Measurements from ENCODE around the gene BRINP2. TPM values are rescaled to one million over a fixed set of nuclear protein-coding genes. Genes with fewer than 3 reads are reported as not detected.

BRINP2 gene
- total and polyA plus RNA-seq, 2 of the 4 experiments (the other 2 are of a cell fraction), result not detected

DNA sequence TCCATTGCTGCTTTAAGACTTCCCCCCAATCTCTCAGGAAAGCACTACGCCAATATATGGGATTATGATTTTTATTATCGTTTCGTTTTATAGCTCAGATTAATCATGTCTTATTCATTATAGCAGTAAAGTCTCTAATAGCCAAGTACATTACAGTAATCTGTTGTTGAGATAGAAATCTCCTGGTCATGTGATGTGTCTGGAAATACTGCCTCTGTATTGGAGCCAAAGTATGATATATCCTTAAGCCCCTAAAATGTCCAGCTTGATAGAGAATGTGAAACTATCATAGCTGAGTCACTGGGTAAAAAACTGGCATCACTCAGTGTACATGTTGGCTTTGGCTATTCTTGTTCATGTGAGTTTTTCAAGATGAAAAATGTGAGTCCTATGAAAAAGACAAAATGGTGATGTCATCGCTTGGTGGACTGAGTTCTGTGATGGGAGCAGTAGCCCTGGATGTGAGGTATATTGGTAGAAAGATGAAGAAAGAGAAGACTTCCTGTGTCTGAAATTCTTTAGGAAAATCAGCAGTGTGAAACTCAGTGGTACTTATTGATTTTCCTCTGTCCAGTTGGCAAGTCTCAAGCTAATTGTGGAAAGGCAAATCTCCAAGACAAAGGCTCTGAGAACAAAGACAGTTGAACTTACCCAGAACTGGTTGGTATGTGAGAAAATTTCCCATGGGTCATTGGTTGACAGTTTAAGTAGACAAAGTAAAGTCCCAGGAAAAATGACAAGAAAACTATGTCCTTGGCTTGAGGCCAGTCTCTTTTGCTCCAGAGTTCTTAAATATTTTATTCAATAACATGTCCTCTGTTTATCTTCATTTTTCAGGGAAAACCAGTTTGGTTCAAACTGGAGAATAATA lies 76.2 kb downstream of the BRINP2 start:
- Histone ChIP-seq H2BK15ac (ENCODE audit: low read depth, low read length) (no peak overlapping the region), H3K4me1 (ENCODE audit: control insufficient read depth, insufficient read depth, low read length) (no peaks in the 10 kb centered on the region), H2BK120ac (ENCODE audit: low read depth, low read length) (no peak overlapping the region), H3K56ac (ENCODE audit: extremely low read depth, insufficient read depth, low read length) (no peak overlapping the region), H3K4me2 (ENCODE audit: low read depth, low read length) (no peak overlapping the region), H4K8ac (ENCODE audit: low read depth in 2 of 2, low read length in 2 of 2) (no peak overlapping the region), H2AFZ (replicated peaks; ENCODE audit: low read length, poor library complexity) (no peak overlapping the region), H4K20me1 (ENCODE audit: insufficient read depth, low read length) (no peaks in the 10 kb centered on the region), H2AK9ac (replicated peaks; ENCODE audit: low read depth, low read length, poor library complexity) (no peak overlapping the region), H3K9ac (ENCODE audit: low read depth, low read length) (no peak overlapping the region), H4K91ac (ENCODE audit: insufficient read depth, low read depth, low read length) (no peak overlapping the region), H3K4me3 (ENCODE audit: insufficient read depth, low read depth, low read length) (no peak overlapping the region), H3K9me1 (ENCODE audit: insufficient read depth, low read length) (no peaks in the 10 kb centered on the region), H3K9me3 (ENCODE audit: control insufficient read depth, insufficient read depth, low read length) (no peaks in the 10 kb centered on the region), H3K36me3 (ENCODE audit: control insufficient read depth, insufficient read depth, low read length) (no peaks in the 10 kb centered on the region), H3K23ac (ENCODE audit: low read depth, low read length) (no peak overlapping the region), H2BK5ac (ENCODE audit: low read depth, low read length, poor library complexity, severe bottlenecking) (no peak overlapping the region), H3K4ac (ENCODE audit: low read depth, low read length) (no peak overlapping the region), H3K79me1 (ENCODE audit: low read depth in 1 of 2, low read length in 2 of 2) (no peaks in the 10 kb centered on the region), H2BK20ac (ENCODE audit: low read depth, low read length) (no peak overlapping the region), H3K27me3 (ENCODE audit: control insufficient read depth, insufficient read depth, low read length) (no peaks in the 10 kb centered on the region; the same call in 1 of the 2 replicates), H3K18ac (ENCODE audit: low read depth, low read length) (no peak overlapping the region), H2AK5ac (ENCODE audit: low read depth, low read length) (no peak overlapping the region), H3K27ac (ENCODE audit: insufficient read depth, low read length) (no peak overlapping the region), H4K5ac (ENCODE audit: low read depth, low read length) (no peak overlapping the region), H3K14ac (replicated peaks; ENCODE audit: low read depth, low read length) (no peak overlapping the region)
- TF ChIP-seq NFE2L2 (IDR thresholded peaks at IDR 0.05; ENCODE audit: low read depth, low read length), result no peak
- TF ChIP-seq MXI1 (IDR thresholded peaks at IDR 0.05; ENCODE audit: borderline replicate concordance, low read depth, low read length), result no peak
- ATAC-seq (ENCODE audit: low read depth) (no peak), DNase-seq (no peak)
- in situ Hi-C loops (cut with MboI; ENCODE audit: low sequenced_read_pairs), result no loop called here
- CTCF ChIA-PET, result no interaction called here
- POLR2A ChIA-PET (ENCODE audit: unreplicated experiment), result no interaction called here
- dilution Hi-C loops (cut with HindIII; ENCODE audit: low sequenced_read_pairs, unreplicated experiment), result no loop called here
- no TSS peak for BruUV-seq (replicated peaks)
- no CpG with 5 or more reads among the region's 4 CpGs for WGBS, 2 experiments (ENCODE audit: extremely low coverage in 2 of 2, insufficient read length in 1 of 2)
- intact Hi-C loops (cut with micrococcal nuclease), result no loop called here

All from IMR-90 (cell line).